MM.1S (cell line): ENCODE data around the gene SRCIN1.

Experiments used
- DNase-seq: peaks from one replicate; pipeline ENCODE4 v3.0.0-alpha.2; 2015
- H2AFZ ChIP-seq: fragments of 300-600 bp; sonication (generic); 2 replicates; pipeline ENCODE4 v1.6.0; 2016; ENCODE audit warnings: antibody characterized with exemption, low read length
- H3F3A ChIP-seq: fragments of 300-600 bp; sonication (generic); 2 replicates; pipeline ENCODE4 v1.6.1; 2016; ENCODE audit warnings: mild to moderate bottlenecking, antibody characterized with exemption, low read length, moderate library complexity, mixed read lengths; ENCODE audit not compliant: insufficient read depth
- H3K27ac ChIP-seq: fragments of 300-600 bp; sonication (generic); 2 replicates; pipeline ENCODE4 v1.5.1; 2016; ENCODE audit warnings: mild to moderate bottlenecking, low read length
- H3K27me3 ChIP-seq: fragments of 300-600 bp; sonication (generic); replicated peaks from 2 replicates; pipeline ENCODE4 v1.6.0; 2016; ENCODE audit warnings: low read length; ENCODE audit not compliant: insufficient read depth
- H3K36me3 ChIP-seq: fragments of 300-600 bp; sonication (generic); replicated peaks from 2 replicates; pipeline ENCODE4 v1.6.1; 2016; ENCODE audit warnings: mild to moderate bottlenecking, low read length, mixed read lengths; ENCODE audit not compliant: insufficient read depth
- H3K4me1 ChIP-seq: fragments of 300-600 bp; sonication (generic); 2 replicates; pipeline ENCODE4 v1.6.1; 2016; ENCODE audit warnings: low read length, mixed read lengths
- H3K4me2 ChIP-seq: fragments of 300-600 bp; sonication (generic); 2 replicates; pipeline ENCODE4 v1.6.0; 2016; ENCODE audit warnings: low read depth, low read length
- H3K4me3 ChIP-seq: fragments of 300-600 bp; sonication (generic); 2 replicates; pipeline ENCODE4 v1.5.1; 2016; ENCODE audit warnings: low read length, mixed read lengths
- H3K79me2 ChIP-seq: fragments of 300-600 bp; sonication (generic); 2 replicates; pipeline ENCODE4 v1.6.1; 2016; ENCODE audit warnings: mixed run types, low read length, mixed read lengths
- H3K9ac ChIP-seq: fragments of 300-600 bp; sonication (generic); 2 replicates; pipeline ENCODE4 v1.6.1; 2016; ENCODE audit warnings: low read length, mixed read lengths
- H3K9me2 ChIP-seq: fragments of 300-600 bp; sonication (generic); replicated peaks from 2 replicates; pipeline ENCODE4 v1.6.1; 2016; ENCODE audit warnings: mild to moderate bottlenecking, low read length, mixed read lengths; ENCODE audit not compliant: insufficient read depth
- H3K9me3 ChIP-seq: fragments of 300-600 bp; sonication (generic); replicated peaks from 2 replicates; pipeline ENCODE4 v1.6.1; 2016; ENCODE audit warnings: mild to moderate bottlenecking, low read length, mixed read lengths; ENCODE audit not compliant: insufficient read depth
- H4K20me1 ChIP-seq: fragments of 300-600 bp; sonication (generic); 2 replicates; pipeline ENCODE4 v1.6.1; 2016; ENCODE audit warnings: mild to moderate bottlenecking, low read length, moderate library complexity, mixed read lengths; ENCODE audit not compliant: insufficient read depth
- EZH2 ChIP-seq: fragments of 300-600 bp; sonication (generic); optimal IDR thresholded peaks from 2 replicates; pipeline ENCODE3; 2017; ENCODE audit warnings: low read depth, mild to moderate bottlenecking, antibody characterized with exemption, low read length, mixed read lengths
- EZH2phosphoT487 ChIP-seq: fragments of 300-600 bp; sonication (generic); IDR thresholded peaks from 2 replicates; pipeline ENCODE4 v1.6.1; 2018; ENCODE audit warnings: antibody characterized with exemption, low read length
- TF ChIP-seq, protein P1 (sequence below): fragments of 300-600 bp; sonication (generic); IDR thresholded peaks from 2 replicates; pipeline ENCODE4 v1.5.1; 2016; ENCODE audit warnings: antibody characterized with exemption, low read length, mixed read lengths

The SRCIN1 gene

GRCh38 chr17:38557396-38557795, 48.4 kb downstream of the SRCIN1 start:
- H3K4me2 ChIP-seq = peak overlapping the region; percentile 92
- H3K79me2 ChIP-seq = no peaks in the 10 kb centered on the region
- no peaks in the 10 kb centered on the region for H4K20me1 ChIP-seq
- peak overlapping the region; percentile 87 for H2AFZ ChIP-seq
- H3K9ac ChIP-seq = no peak overlapping the region; the same call in 1 of the 2 replicates
- DNase-seq = no peak
- H3K36me3 ChIP-seq = no peaks in the 10 kb centered on the region
- no peak for TF ChIP-seq EZH2
- TF ChIP-seq EZH2phosphoT487 = no peak
- TF ChIP-seq, protein P1, sequence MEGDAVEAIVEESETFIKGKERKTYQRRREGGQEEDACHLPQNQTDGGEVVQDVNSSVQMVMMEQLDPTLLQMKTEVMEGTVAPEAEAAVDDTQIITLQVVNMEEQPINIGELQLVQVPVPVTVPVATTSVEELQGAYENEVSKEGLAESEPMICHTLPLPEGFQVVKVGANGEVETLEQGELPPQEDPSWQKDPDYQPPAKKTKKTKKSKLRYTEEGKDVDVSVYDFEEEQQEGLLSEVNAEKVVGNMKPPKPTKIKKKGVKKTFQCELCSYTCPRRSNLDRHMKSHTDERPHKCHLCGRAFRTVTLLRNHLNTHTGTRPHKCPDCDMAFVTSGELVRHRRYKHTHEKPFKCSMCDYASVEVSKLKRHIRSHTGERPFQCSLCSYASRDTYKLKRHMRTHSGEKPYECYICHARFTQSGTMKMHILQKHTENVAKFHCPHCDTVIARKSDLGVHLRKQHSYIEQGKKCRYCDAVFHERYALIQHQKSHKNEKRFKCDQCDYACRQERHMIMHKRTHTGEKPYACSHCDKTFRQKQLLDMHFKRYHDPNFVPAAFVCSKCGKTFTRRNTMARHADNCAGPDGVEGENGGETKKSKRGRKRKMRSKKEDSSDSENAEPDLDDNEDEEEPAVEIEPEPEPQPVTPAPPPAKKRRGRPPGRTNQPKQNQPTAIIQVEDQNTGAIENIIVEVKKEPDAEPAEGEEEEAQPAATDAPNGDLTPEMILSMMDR = no peak
- peak overlapping the region; percentile 71; the same call in 1 of the 2 replicates for H3K4me3 ChIP-seq
- no peak overlapping the region for H3K27ac ChIP-seq
- no peaks in the 10 kb centered on the region for H3K9me2 ChIP-seq
- H3F3A ChIP-seq = peaks cover 10% of the 10 kb centered on the region; the same call in 1 of the 2 replicates
- no peaks in the 10 kb centered on the region for H3K9me3 ChIP-seq
- H3K27me3 ChIP-seq = peaks cover 22% of the 10 kb centered on the region
- peaks cover 13% of the 10 kb centered on the region for H3K4me1 ChIP-seq

DNA sequence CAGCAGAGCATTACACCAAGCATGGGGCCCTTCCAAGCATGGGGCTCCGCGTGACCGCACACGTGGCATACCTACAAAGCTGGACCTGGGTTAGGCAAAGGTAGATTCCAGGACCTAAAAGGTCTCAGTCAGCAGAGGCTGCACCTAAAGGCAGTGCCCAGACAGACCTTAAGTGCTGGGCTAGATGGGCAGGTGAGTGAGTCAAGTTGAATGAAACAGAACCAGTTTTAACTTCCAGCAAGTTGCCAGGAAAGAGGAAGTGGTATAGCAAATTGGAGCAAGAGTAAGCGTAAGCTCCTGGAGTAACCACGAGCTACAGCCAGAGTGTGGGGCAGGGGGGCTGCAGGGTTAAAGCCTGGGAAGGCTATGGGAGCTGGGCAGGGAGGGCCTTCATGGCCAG, 49.5 kb downstream of the SRCIN1 start:
- H3K9me2 ChIP-seq = no peaks in the 10 kb centered on the region
- TF ChIP-seq, protein P1 = no peak
- TF ChIP-seq EZH2phosphoT487 (no peak), EZH2 (no peak)

DNA sequence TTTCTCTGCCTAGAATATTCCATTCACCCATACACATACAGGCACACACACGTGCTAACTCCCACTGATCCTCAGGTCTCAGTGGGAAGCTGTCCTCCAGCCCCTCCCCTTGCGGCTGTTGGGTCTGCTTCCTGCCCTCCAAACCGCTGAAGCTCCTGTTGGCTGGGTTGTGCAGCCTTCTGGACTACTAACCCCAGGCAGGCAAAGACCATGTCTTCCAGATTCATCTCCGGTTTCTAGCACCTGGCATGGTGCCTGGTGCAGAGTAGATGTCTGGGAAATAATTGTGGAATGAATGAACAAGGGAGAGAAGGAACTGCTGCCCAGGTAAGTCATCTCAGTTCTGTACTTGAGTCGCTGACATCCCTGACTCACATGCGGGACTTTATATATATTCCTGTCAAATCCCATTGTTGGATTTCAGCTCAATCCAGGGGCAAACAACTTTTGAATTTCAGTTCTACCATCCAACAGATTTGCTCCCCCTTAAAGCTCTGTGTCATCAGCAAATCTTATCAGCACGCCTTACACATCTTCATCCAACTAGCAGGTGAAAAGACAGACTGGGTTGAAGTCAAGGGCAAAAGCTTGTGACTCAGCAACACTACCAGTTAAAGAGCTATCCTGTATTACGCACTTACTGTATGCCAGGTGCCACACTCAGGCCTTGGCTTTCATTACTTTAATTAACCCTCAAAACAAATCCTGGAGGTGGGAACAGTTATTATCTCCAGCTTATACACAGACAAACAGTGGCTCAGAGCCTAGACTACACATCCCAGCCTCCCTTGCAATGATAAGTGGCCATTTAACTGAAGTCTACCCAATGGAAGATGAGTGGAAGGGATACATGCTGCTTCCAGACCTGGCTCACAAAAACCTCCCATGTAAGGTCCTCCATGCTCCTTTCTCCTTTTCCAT, 51.1 kb downstream of the SRCIN1 start:
- Histone ChIP-seq H3K4me3 (no peak overlapping the region), H3K36me3 (no peaks in the 10 kb centered on the region), H3F3A (peaks cover 10% of the 10 kb centered on the region; the same call in 1 of the 2 replicates), H3K9ac (no peak overlapping the region), H3K9me3 (no peaks in the 10 kb centered on the region), H2AFZ (no peak overlapping the region), H3K4me2 (no peak overlapping the region), H4K20me1 (no peaks in the 10 kb centered on the region), H3K79me2 (no peaks in the 10 kb centered on the region), H3K27me3 (peaks cover 11% of the 10 kb centered on the region), H3K9me2 (no peaks in the 10 kb centered on the region), H3K4me1 (peaks cover 7% of the 10 kb centered on the region), H3K27ac (no peak overlapping the region)
- TF ChIP-seq, protein P1 = no peak
- no peak for DNase-seq

More for the DNA sequence above, 49.5 kb downstream of the SRCIN1 start:
- Histone ChIP-seq H3K9me3 (no peaks in the 10 kb centered on the region), H3K9ac (no peak overlapping the region), H3K4me1 (peaks cover 13% of the 10 kb centered on the region), H3K4me3 (no peak overlapping the region), H3K27me3 (peaks cover 12% of the 10 kb centered on the region), H3K79me2 (no peaks in the 10 kb centered on the region), H3K27ac (no peak overlapping the region), H3F3A (peaks cover 10% of the 10 kb centered on the region; the same call in 1 of the 2 replicates), H3K4me2 (no peak overlapping the region), H3K36me3 (no peaks in the 10 kb centered on the region), H4K20me1 (no peaks in the 10 kb centered on the region), H2AFZ (no peak overlapping the region)
- no peak for DNase-seq
